Neural crest cell (in vitro differentiated cells): ENCODE results near the gene TAMM41. TPM values are rescaled to one million over a fixed set of nuclear protein-coding genes. Genes with fewer than 3 reads are reported as not detected.
A peak's percentile ranks its signal among the peaks of the same experiment; 100 is the strongest.
"Not testable (repeated sequence)": the region's sequence is repeated elsewhere in the genome, so short reads cannot be mapped to it uniquely, and the experiment has no call there.

Experiments
- DNase-seq: peaks from one replicate; pipeline ENCODE4 v3.0.0; 2021; ENCODE audit warnings: low read depth, mixed read lengths, low spot score
- H3K27ac Mint-ChIP-seq: one replicate; pipeline ENCODE4 v1.8.0; 2021; ENCODE audit warnings: mild to moderate bottlenecking, mixed read lengths; ENCODE audit not compliant: unreplicated experiment
- H3K27me3 Mint-ChIP-seq: 2 replicates; pipeline ENCODE4 v1.8.0; 2021; ENCODE audit warnings: low read depth, mild to moderate bottlenecking, mixed read lengths
- H3K36me3 Mint-ChIP-seq: 2 replicates; pipeline ENCODE4 v1.8.0; 2021; ENCODE audit warnings: low read depth, mild to moderate bottlenecking, mixed read lengths
- H3K4me1 Mint-ChIP-seq: 2 replicates; pipeline ENCODE4 v1.8.0; 2021; ENCODE audit warnings: mixed read lengths
- H3K4me3 Mint-ChIP-seq: one replicate; pipeline ENCODE4 v1.8.0; 2021; ENCODE audit warnings: mild to moderate bottlenecking, mixed read lengths
- H3K9me3 Mint-ChIP-seq: 2 replicates; pipeline ENCODE4 v1.8.0; 2021; ENCODE audit warnings: mixed read lengths
- CTCF ChIP-seq: fragments of 200-600 bp; sonication (generic); conservative IDR thresholded peaks from 2 replicates; pipeline ENCODE4 v1.5.0; 2021; ENCODE audit warnings: antibody characterized with exemption, mild to moderate bottlenecking
- total RNA-seq: library from RNA; stranded (reverse); gene quantifications from 2 replicates; pipeline ENCODE4 v1.2.1, GENCODE V29; 2021

The TAMM41 gene
- total RNA-seq, 1 donor from 2014 or later: 23.6 TPM

- TF ChIP-seq CTCF: no peak
- Mint-ChIP-seq H3K9me3 (no peaks in the 10 kb centered on the region), H3K36me3 (no peaks in the 10 kb centered on the region), H3K4me1 (peaks cover 6% of the 10 kb centered on the region), H3K27ac (no peak overlapping the region), H3K4me3 (no peak overlapping the region), H3K27me3 (no peaks in the 10 kb centered on the region)
- no peak for DNase-seq
Measured at GRCh38 chr3:11757929-11758328, 88.8 kb downstream of the TAMM41 start.

GRCh38 chr3:11757441-11757875 is 89.2 kb downstream of the TAMM41 start:
- no peak for TF ChIP-seq CTCF
- Mint-ChIP-seq H3K27ac (no peak overlapping the region), H3K9me3 (no peaks in the 10 kb centered on the region), H3K4me3 (no peak overlapping the region), H3K4me1 (peaks cover 6% of the 10 kb centered on the region), H3K27me3 (no peaks in the 10 kb centered on the region), H3K36me3 (no peaks in the 10 kb centered on the region)
- no peak for DNase-seq

GRCh38 chr3:11755276-11755675 is 91.4 kb downstream of the TAMM41 start:
- Mint-ChIP-seq H3K27me3 (no peaks in the 10 kb centered on the region), H3K36me3 (no peaks in the 10 kb centered on the region), H3K27ac (peak overlapping the region; percentile 79), H3K9me3 (no peaks in the 10 kb centered on the region), H3K4me3 (no peak overlapping the region), H3K4me1 (peaks cover 6% of the 10 kb centered on the region)
- no peak for DNase-seq
- no peak for TF ChIP-seq CTCF

GRCh38 chr3:11752254-11752653 is 94.4 kb downstream of the TAMM41 start:
- not testable (repeated sequence) for H3K9me3 Mint-ChIP-seq, H3K4me3 Mint-ChIP-seq, H3K27me3 Mint-ChIP-seq, H3K27ac Mint-ChIP-seq, H3K36me3 Mint-ChIP-seq, DNase-seq, H3K4me1 Mint-ChIP-seq

GRCh38 chr3:11748306-11748705 is 98.4 kb downstream of the TAMM41 start:
- not testable (repeated sequence) for DNase-seq, H3K27me3 Mint-ChIP-seq, H3K4me1 Mint-ChIP-seq, H3K4me3 Mint-ChIP-seq, H3K36me3 Mint-ChIP-seq, H3K9me3 Mint-ChIP-seq, H3K27ac Mint-ChIP-seq

Other genes with a start within 250 kb of the TAMM41 start
- 82.8 and 90.2 TPM in 2 replicates for gene VGLL4, start 203.0 kb downstream of the TAMM41 start, total RNA-seq
- gene SYN2, start 157.5 kb upstream of the TAMM41 start, total RNA-seq: 0.96 and 1.2 TPM in 2 replicates